HG02970 (cell line): ENCODE results near the gene CLDN19.
"Not testable (repeated sequence)": the region's sequence is repeated elsewhere in the genome, so short reads cannot be mapped to it uniquely, and the experiment has no call there.

ENCODE experiments used
- ATAC-seq: cut with Tn5 transposase; IDR thresholded peaks from one replicate; pipeline ENCODE4 v1.9.1; 2021; ENCODE audit warnings: mild to moderate bottlenecking, moderate library complexity, moderate number of reproducible peaks; ENCODE audit not compliant: unreplicated experiment, low FRiP score

CLDN19 gene

GRCh38 chr1:42762269-42762668 is 22.2 kb upstream of the CLDN19 start:
- no peak for ATAC-seq

- ATAC-seq, result no peak
These were observed 21.5 kb upstream of the CLDN19 start for GRCh38 chr1:42761567-42761966.

GRCh38 chr1:42759114-42759513 is 19.1 kb upstream of the CLDN19 start:
- ATAC-seq, result no peak

GRCh38 chr1:42758641-42759040 is 18.6 kb upstream of the CLDN19 start:
- no peak for ATAC-seq

GRCh38 chr1:42757892-42758275 is 17.8 kb upstream of the CLDN19 start:
- no peak for ATAC-seq

- no peak for ATAC-seq
These were observed 17.2 kb upstream of the CLDN19 start for GRCh38 chr1:42756956-42757891.

- no peak for ATAC-seq
These were observed 13.0 kb upstream of the CLDN19 start for GRCh38 chr1:42753070-42753469.

GRCh38 chr1:42752284-42752683 is 12.2 kb upstream of the CLDN19 start:
- ATAC-seq, result no peak

- ATAC-seq, result not testable (repeated sequence)
These were observed 11.6 kb upstream of the CLDN19 start for GRCh38 chr1:42751511-42752070.

- no peak for ATAC-seq
These were observed 10.0 kb upstream of the CLDN19 start for GRCh38 chr1:42750041-42750440.

GRCh38 chr1:42748461-42749410 is 8.7 kb upstream of the CLDN19 start:
- ATAC-seq, result no peak

GRCh38 chr1:42748021-42748420 is 8.0 kb upstream of the CLDN19 start:
- no peak for ATAC-seq

- ATAC-seq, result no peak
These were observed 7.1 kb upstream of the CLDN19 start for GRCh38 chr1:42747125-42747524.

GRCh38 chr1:42746436-42747105 is 6.5 kb upstream of the CLDN19 start:
- ATAC-seq, result no peak

GRCh38 chr1:42745851-42746250 is 5.8 kb upstream of the CLDN19 start:
- ATAC-seq, result no peak

- ATAC-seq, result no peak
These were observed 4.0 kb upstream of the CLDN19 start for GRCh38 chr1:42744148-42744413.

GRCh38 chr1:42743317-42744147 is 3.5 kb upstream of the CLDN19 start:
- no peak for ATAC-seq

- ATAC-seq, result no peak
These were observed 2.7 kb upstream of the CLDN19 start for GRCh38 chr1:42742617-42743316.

- no peak for ATAC-seq
These were observed 2.1 kb upstream of the CLDN19 start for GRCh38 chr1:42742141-42742540.
